GM10248 (cell line): ENCODE data around the gene ZFAND5.

ENCODE experiments used
- CTCF ChIA-PET: fragments of 300-600 bp; sonication (Branson Sonifier 250); formaldehyde crosslinking; extraction: SDS; loops from one replicate; lab custom pipeline; 2021; ENCODE audit warnings: antibody characterized with exemption; lab: Yijun Ruan, JAX
- POLR2A ChIA-PET: fragments of 350-650 bp; sonication (Branson Sonifier 250); formaldehyde crosslinking; extraction: SDS; loops from one replicate; lab custom pipeline; 2020; ENCODE audit warnings: antibody characterized with exemption; lab: Yijun Ruan, JAX
- DNase-seq: peaks from one replicate; pipeline ENCODE4 v3.0.0; 2012; ENCODE audit errors: extremely low spot score
- CTCF ChIP-seq: IDR thresholded peaks from 2 replicates; pipeline ENCODE4 v1.5.1; 2012; ENCODE audit warnings: mild to moderate bottlenecking, low read depth; ENCODE audit errors: extremely low read depth, missing control alignments, control extremely low read depth

ZFAND5 gene

GRCh38 chr9:72304538-72304937 lies 60.5 kb downstream of the ZFAND5 start:
- ChIA-PET CTCF (interaction anchor here (1.1 to 1.4 kb wide), 3 partner anchors 24 to 793 kb away, joined by 3 to 4 read pairs (median 3); no protein-coding TSS in a partner anchor), POLR2A (no interaction called here)
- no peak for TF ChIP-seq CTCF
- no peak for DNase-seq
